OCI-LY1 (cell line): ENCODE data around the gene TMEM143.

Experiments
- CTCF ChIP-seq: fragments of 200-600 bp; sonication (generic), shearing (Covaris generic); IDR thresholded peaks from 2 replicates; pipeline ENCODE4 v1.5.1; 2017; ENCODE audit warnings: mild to moderate bottlenecking, antibody characterized with exemption, low read length, moderate library complexity, mixed read lengths
- EZH2 ChIP-seq: fragments of 200-600 bp; sonication (generic), shearing (Covaris generic); IDR thresholded peaks from 2 replicates; pipeline ENCODE4 v1.8.0; 2017; ENCODE audit warnings: borderline replicate concordance, mixed run types, mild to moderate bottlenecking, antibody characterized with exemption, low read length, moderate library complexity, mixed read lengths

- TF ChIP-seq CTCF (no peak), EZH2 (no peak)
Measured at GRCh38 chr19:48401287-48401686, 37.5 kb upstream of the TMEM143 start.
